ENCODE data around the gene TMEM59L. TPM values are rescaled to one million over a fixed set of nuclear protein-coding genes. Genes with fewer than 3 reads are reported as not detected.
A peak's percentile ranks its signal among the peaks of the same experiment; 100 is the strongest.

TMEM59L gene
- total and polyA plus RNA-seq, 9 of the 15 experiments (the other 6 are each of a cell fraction or from before 2014, with no cell fraction given) = 0.37 TPM; not detected in 8

- TF ChIP-seq NR0B1 (IDR thresholded peaks at IDR 0.05; ENCODE audit: partially characterized antibody) = no peak
- no peak for TF ChIP-seq SMAD4 (CRISPR knock-in tag; conservative IDR thresholded peaks at IDR 0.05)
- TF ChIP-seq REST (IDR thresholded peaks at IDR 0.05; ENCODE audit: borderline replicate concordance) = peak; percentile 38; the same call in 1 of the 2 replicates
- TF ChIP-seq REST (CRISPR knock-in tag; IDR thresholded peaks at IDR 0.05; ENCODE audit: low read depth) = no peak
- no peak for TF ChIP-seq FOSL1 (tag; conservative IDR thresholded peaks at IDR 0.05)
- no peak for TF ChIP-seq LEF1 (IDR thresholded peaks at IDR 0.05)
- TF ChIP-seq RBM34 (IDR thresholded peaks at IDR 0.05; ENCODE audit: borderline replicate concordance, insufficient read depth, low read length) = no peak
- TF ChIP-seq NCOA6 (IDR thresholded peaks at IDR 0.05) = no peak
- no peak for TF ChIP-seq PTTG1 (tag; IDR thresholded peaks at IDR 0.05; ENCODE audit: low read depth)
- no peak for TF ChIP-seq THAP12 (CRISPR knock-in tag; IDR thresholded peaks at IDR 0.05)
- no peak for TF ChIP-seq SREBF1 (IDR thresholded peaks at IDR 0.05; ENCODE audit: borderline replicate concordance, low read depth, low read length)
- TF ChIP-seq ATF2 (CRISPR knock-in tag; IDR thresholded peaks at IDR 0.05) = no peak
Observed at GRCh38 chr19:18644196-18645034, 31.7 kb downstream of the TMEM59L start (continued).
